Measurements from ENCODE around the gene FLACC1.
"Not testable (repeated sequence)": the region's sequence is repeated elsewhere in the genome, so short reads cannot be mapped to it uniquely, and the experiment has no call there.

The FLACC1 gene

GRCh38 chr2:201348758-201349157 lies 8.4 kb downstream of the FLACC1 start:
- DNase-seq = no peak

- DNase-seq = no peak
Measured at GRCh38 chr2:201347138-201347537, 10.0 kb downstream of the FLACC1 start.

GRCh38 chr2:201345625-201346213 lies 11.4 kb downstream of the FLACC1 start:
- peak; percentile 41 for DNase-seq

GRCh38 chr2:201344663-201345366 lies 12.3 kb downstream of the FLACC1 start:
- no peak for DNase-seq

- DNase-seq = no peak
Measured at GRCh38 chr2:201343559-201343958, 13.6 kb downstream of the FLACC1 start.

GRCh38 chr2:201342923-201343322 lies 14.2 kb downstream of the FLACC1 start:
- DNase-seq = no peak

GRCh38 chr2:201329409-201329808 lies 27.7 kb downstream of the FLACC1 start:
- DNase-seq = no peak

- no peak for DNase-seq
Measured at GRCh38 chr2:201327678-201328077, 29.5 kb downstream of the FLACC1 start.

- DNase-seq = no peak
Measured at GRCh38 chr2:201322772-201323171, 34.4 kb downstream of the FLACC1 start.

- no peak for DNase-seq
Measured at GRCh38 chr2:201320701-201321100, 36.4 kb downstream of the FLACC1 start.

GRCh38 chr2:201320257-201320656 lies 36.9 kb downstream of the FLACC1 start:
- DNase-seq = no peak

- no peak for DNase-seq
Measured at GRCh38 chr2:201319511-201319910, 37.6 kb downstream of the FLACC1 start.

- DNase-seq = no peak
Measured at GRCh38 chr2:201313362-201313761, 43.8 kb downstream of the FLACC1 start.

- no peak for DNase-seq
Measured at GRCh38 chr2:201308914-201309313, 48.2 kb downstream of the FLACC1 start.

GRCh38 chr2:201307876-201308275 lies 49.3 kb downstream of the FLACC1 start:
- no peak for DNase-seq

GRCh38 chr2:201299929-201300328 lies 57.2 kb downstream of the FLACC1 start:
- not testable (repeated sequence) for DNase-seq

GRCh38 chr2:201298462-201299052 lies 58.6 kb downstream of the FLACC1 start:
- no peak for DNase-seq

GRCh38 chr2:201290457-201291148 lies 66.5 kb downstream of the FLACC1 start:
- not testable (repeated sequence) for DNase-seq

- DNase-seq = no peak
Measured at GRCh38 chr2:201285499-201285898, 71.6 kb downstream of the FLACC1 start.

GRCh38 chr2:201280191-201281040 lies 76.7 kb downstream of the FLACC1 start:
- DNase-seq = no peak

GRCh38 chr2:201279079-201279478 lies 78.1 kb downstream of the FLACC1 start:
- no peak for DNase-seq

GRCh38 chr2:201276511-201276910 lies 80.6 kb downstream of the FLACC1 start:
- DNase-seq = no peak

- DNase-seq = no peak
Measured at GRCh38 chr2:201275990-201276389, 81.2 kb downstream of the FLACC1 start.

All from right hindlimb (tissue), 1 donor.